NCI-H2196 treated with DMSO at 0.1 percent for 48 hours (cell line): Measurements from ENCODE around the gene PELI1.
"Not testable (repeated sequence)": the region's sequence is repeated elsewhere in the genome, so short reads cannot be mapped to it uniquely, and the experiment has no call there.

ENCODE experiments used
- DNase-seq: peaks from one replicate; lab custom pipeline; 2025; ENCODE audit not compliant: unreplicated experiment; lab: John Stamatoyannopoulos, UW

Gene PELI1

DNA sequence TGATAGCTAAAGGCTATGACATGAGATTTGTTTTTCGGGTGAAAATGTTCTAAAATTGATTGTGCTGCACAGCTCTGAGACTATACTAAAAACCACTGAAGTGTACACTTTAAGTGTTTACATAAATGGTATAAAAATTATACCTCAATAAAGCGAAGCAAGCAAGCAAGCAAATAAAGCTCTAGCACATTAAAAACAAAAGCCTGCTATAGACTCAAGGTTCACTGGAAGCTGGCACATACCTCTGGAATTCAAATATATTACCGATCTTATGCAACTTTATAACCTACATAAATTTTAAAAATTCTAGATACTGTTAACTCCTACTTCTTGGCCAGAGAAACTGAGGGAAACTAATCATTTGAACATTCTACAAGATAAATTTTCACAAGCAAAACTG is 20.1 kb downstream of the PELI1 start:
- no peak for DNase-seq

DNA sequence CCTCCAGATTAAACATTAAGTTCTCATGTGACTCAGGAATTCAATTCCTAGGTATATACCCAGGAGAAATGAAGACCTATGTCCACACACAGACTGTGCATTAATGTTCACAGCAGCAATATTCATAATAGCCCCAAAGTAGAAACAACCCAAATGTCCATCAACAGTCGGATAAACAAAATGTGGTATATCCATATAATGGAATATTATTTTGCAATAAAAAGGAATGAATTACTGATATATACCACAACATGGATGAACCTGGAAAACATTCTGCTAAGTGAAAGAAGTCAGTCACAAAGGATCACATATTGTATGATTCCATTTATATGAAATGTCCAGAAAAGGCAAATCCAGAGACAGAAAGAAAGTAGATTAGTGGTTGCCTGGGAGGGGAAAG is 20.5 kb downstream of the PELI1 start:
- no peak for DNase-seq

DNA sequence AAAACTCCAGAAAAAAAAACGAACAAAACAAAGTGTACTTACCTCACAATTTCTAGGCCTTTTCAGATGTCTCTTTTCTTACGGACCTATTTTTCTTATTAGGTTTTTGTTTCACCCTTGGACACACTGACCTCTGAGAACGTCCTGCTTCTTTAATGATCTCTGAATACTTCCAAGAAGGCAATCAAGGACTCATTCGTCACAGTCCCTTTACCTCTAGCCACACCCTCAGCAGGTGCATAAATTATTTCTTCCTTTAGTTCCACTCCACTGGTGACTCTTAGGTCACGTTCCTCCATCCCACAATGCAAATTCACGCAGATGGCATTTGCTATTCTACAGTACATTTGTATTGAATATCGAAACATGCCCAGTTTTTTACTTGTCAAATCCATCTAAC is 21.9 kb downstream of the PELI1 start:
- no peak for DNase-seq

DNA sequence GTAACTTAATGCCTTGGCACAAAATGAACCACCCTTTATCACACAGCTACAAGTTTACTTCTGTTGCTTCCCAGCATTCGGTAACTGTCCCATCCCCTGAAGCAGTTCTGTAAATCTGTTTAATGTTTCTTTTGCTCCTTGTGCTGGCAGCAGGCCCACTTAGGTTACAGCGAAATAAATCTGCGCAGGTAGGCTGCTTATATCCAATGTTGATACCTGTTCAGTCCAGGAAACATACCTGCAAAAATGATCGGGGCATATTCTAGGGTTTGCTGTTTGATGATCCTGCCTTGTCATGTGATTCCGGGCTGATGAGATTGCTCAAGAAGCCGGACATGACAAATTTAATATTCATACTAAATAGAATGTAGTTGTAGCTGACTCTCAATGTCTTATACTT is 23.3 kb downstream of the PELI1 start:
- DNase-seq: no peak

DNA sequence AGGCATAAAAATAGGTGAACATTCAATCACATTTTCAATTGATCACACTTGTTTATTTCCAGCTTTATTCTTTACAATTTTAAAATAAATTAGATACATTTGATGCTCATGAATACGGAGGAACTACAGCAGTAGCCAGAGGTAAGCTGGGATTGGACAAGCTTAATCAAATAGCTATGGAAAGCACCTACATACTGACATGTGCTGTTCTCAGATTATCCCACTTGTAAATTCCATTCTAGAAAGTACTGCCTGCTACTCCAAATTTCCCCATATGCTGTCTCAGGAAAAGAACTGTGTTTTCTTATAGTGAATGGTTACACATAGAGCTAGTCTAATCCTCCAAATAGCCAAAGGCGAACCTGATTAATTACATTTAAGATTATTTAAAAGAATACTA is 24.2 kb downstream of the PELI1 start:
- DNase-seq: no peak

DNA sequence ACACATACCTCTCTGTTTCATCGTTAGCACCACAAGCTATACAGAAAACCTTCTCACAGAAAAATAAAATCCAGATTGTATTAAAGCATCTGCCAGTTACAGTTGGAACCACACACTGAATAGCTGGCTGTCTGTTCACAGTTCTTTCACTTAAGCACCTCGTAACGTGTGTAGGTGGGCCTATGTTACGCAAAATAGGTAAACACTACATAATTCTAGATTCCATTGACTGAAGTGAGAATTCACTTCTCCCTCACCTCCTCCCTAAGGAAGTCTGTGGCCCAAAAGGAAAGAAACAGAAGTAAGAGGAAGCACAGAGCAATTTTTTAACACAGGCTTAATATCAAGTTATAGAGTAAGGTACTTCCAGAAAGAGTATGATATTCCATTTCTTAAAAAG is 24.9 kb downstream of the PELI1 start:
- no peak for DNase-seq

DNA sequence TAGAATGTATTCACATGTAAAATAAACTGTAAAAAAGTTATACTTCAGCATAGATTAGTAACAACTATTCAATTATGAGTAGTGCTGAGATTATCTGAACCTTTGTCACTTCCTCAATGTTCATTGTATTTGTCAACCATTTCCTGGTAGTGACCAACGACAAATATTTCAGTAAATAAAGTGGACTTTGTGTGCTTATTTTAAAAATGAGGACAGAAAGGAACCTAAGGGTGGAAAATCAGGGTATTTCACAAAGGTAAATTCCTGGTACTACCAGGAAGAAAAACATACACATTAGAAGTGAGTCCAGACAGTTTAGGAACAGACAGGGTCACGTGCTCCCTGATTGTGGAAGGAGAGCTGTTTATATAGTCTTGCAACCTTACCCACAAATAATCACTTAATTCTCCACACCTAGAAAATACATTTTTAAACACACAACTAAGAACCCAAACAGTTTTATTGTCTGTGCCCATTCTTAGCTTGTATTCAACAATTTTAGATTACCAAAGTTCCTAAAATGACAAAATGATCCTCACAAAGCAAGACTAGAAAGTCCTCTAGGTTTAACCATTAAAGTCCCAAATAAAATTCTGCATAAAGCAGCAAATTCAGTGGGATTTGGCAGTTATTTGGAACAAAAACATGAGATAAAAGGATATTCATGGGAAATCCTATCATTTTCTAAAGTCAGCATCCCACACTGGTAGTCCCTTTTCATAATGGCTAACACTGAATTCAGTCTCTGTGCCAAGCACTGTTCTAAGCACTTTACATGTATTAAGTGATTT is 28.2 kb downstream of the PELI1 start:
- DNase-seq: no peak

DNA sequence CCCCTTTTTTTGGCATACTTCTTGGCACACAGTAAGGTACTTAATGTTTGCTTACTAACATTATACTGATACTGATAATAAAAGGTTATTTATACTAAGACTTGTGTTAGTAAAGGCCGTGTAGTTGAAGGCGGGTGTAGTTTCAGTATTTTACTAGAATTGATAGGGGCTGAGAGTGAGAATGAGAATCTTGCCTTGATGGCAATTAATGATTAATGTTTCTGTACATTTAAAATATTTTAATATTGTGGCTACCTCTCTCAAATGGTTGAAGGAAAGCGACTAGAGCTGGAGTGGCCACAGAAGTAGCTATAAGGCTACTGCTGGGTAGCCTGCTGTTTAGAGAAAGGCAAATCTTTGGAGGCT is 29.3 kb downstream of the PELI1 start:
- no peak for DNase-seq

DNA sequence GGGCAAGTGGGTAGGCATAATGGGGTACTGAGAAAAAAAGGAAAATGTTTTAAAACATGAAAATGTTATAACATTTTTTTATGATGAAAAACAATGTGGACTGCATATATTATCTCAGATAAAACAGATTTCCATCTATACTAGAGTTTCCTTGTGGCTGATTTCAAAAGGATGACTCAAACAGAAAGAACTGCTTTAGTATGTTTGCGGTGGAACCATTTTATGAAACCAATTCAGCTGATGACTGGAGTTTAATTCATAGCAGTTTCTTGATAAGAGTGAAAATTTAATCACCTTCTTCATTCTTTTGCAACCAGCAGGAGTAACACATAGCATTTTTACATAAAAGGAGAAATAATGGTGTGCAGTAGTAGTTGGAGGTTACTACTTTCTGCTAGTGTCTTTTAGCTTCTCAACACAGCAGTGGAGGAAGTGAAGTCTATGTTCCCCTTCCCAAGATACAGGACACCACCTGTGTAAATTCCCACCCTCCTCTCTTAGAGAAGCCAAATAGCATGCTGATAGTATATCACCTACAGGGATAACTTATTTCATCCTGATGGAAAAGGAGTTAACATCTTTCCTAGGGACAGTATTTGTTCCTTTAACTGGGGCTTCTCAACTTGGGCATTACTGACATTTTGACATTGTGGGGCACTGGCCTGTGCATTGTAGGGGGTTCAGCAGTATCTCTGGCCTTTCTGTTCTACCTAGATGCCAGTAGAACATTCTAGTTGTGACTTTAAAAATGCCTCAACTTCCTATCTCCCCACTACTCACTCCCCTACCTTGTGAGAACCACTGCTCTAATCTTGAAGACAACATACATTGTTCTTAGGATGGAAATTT is 29.9 kb downstream of the PELI1 start:
- no peak for DNase-seq

DNA sequence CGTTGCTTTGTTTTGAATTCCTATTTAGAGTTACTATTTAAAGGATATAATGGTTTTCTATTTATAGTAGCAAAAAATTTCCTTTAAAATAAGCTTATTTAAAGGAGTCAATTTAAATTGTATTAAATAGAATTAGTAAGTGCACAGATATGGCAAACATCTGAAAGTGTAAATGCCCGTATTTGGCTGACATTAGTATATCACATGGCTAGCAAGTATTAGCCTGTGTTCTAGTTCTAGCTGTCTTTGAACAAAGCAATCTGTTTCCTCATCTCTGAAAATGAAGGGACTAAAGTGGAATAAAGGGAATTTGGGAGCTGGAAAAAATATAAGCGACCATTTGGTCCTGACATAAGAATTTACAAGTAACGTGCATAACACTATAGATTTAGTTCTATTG is 32.2 kb downstream of the PELI1 start:
- no peak for DNase-seq

DNA sequence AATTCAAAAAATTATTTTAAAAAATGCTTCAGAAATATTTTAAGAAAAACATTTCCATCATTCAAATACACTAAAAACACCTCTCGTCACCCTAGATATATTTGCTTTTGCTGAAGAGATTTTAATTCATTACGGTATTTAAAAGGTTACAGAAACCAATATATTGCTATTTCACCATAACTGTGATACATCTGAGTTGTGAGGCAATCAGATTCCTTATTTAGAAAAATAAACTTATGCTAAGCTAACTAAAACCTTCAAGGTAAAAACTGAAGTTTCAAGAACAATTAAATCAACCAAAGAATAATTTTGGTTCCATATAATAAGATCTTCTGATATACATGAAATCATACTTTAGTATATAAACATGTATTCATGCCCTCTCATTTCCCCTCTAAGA is 32.8 kb downstream of the PELI1 start:
- DNase-seq: no peak

DNA sequence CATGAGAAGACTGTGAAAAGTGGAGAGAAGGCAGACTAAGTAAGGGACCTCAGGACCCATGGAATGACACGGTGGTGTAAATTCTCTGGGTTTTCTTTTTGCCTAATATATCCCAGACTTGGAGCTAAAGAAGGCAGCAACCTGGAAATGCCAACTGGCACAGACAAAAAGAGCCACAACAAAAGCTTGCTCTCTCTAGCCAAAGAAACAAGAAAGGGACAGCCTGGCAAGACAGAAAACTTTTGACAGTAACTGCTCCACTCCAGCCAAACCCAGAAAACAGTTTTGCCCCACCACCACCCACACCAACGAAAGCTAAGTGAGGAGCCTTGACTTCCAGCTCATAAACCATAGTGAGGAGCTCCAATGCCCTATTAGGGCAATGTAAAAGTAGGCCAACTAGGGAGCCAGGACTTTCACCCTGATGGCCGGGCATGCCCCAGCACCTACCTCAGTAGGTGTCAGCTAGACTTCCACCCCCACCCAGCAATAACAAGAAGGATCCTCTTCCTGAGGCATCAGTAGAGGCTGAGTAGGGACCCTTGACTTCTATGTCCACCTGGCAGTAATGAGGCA is 35.5 kb downstream of the PELI1 start:
- no peak for DNase-seq

DNA sequence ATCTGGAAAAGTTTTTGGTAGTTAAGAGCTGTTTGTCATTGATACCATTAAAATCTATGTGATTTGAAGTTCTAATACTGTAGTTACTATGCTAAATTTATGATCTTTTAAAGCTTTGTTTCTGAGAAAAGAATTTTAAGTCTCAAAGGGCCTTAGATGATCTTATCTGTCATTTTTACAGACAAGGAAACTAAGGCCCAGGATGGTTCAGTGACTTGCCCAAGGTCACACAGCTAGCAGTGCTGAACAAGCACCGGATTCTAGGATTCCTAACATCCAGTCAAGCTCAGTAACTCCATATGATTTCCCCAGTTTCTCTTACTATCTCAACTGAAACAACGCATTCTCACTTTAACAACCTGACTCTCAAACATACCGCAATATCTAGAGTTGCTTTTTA is 37.7 kb downstream of the PELI1 start:
- no peak for DNase-seq

DNA sequence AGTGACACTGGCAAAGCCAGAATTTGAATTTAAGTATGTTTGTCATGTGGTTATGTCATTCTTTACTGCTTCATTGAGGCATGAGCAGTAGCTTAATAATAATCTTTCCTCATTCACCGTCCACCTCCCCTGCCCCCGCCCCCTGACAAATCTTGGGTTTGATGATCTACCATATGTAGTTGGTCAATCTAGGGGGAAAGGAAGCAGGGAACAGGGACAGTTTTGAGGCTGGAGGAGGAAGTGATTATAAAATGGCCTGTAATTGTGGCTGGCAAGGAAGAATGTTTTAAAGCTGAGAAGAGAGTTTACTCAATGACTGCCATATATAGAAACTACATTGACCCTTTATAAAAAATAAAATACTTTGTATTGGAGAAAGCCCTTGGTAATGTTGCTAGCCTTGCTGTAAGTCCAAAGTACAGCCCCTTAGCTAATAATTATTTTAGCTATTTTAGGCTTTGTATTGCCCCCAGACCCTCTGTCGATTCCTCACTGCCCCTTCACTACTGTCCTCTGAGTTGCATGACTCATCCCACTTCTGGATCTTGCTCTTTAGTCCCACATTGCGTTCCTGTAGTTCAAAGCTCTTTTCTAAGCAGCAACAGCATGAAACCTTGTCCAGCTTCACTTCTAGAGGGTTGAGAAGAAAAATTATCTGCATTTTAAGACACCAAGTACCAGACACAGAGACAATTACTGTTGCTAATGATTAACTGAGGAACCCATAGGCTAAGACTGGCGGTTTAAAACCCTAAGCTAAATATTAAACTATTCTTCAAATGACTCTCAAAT is 38.4 kb downstream of the PELI1 start:
- no peak for DNase-seq

DNA sequence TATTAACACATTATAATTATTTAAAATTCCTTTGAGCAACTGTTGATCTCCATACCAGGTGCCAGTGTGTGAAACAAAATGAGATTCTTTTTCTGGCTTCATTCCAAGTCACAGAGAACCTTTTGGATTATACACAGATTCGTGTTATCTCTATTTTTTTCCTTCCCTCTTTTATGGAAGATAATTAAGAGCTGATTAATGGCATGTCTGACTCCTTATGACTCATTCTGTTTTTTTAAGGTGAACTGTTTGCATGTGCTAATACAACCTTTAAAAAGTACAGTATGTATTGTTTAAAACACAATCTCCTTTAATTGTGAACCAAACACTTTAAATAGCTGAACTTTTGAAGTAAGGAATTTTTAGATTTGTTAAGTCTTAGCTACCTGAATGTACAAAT is 39.3 kb downstream of the PELI1 start:
- DNase-seq: no peak

DNA sequence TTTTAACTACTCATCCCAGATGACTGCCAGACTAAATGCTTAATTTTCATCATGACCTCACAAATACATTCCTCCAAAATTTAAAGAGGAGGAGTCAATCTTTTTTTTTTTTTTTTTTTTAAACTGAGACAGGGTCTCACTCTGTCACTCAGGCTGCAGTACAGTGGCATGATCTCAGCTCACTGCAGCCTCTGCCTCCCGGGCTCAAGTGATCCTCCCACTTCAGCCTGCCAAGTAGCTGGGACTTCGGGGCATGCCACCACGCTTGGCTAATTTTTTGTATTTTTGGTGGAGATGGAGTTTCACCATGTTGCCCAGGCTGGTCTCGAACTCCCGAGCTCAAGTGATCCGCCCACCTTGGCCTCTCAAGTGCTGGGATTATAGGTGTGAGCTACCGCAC is 41.5 kb downstream of the PELI1 start:
- not testable (repeated sequence) for DNase-seq

DNA sequence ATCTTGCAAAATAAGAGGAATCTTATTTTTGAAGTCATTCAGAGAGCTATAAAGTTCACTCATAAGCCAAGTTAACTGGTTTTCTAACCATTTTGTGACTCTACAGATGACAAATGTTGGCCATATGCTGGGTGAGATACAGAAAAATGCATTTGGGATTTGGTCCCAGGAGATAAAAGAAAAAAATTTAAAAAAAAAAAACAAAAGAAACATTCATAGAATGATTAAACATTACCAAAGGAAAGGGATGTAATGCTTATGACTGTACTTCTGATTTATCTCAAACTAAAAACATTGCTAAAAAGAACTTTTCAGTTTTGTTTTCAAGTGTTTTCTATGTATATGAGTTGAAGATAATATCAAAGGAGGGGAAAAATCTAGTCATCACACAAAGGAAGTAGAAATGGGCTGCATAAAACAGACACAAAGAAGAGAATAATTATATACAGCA is 43.1 kb downstream of the PELI1 start:
- no peak for DNase-seq

DNA sequence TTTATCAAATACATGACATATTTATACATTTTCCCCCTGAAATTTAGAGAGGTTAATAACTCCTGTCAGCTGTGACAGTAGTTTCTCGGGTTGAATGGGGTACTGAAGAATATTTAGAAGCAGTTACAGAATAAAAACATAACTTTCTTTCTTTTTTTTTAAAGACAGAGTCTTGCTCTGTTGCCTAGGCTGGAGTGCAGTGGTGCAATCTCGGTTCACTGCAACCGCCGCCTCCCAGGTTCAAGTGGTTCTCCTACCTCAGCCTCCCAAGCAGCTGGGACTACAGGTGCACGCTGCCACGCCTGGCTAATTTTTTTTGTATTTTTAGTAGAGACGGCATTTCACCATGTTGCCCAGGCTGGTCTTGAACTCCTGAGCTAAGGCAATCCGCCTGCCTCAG is 43.6 kb downstream of the PELI1 start:
- DNase-seq: not testable (repeated sequence)

DNA sequence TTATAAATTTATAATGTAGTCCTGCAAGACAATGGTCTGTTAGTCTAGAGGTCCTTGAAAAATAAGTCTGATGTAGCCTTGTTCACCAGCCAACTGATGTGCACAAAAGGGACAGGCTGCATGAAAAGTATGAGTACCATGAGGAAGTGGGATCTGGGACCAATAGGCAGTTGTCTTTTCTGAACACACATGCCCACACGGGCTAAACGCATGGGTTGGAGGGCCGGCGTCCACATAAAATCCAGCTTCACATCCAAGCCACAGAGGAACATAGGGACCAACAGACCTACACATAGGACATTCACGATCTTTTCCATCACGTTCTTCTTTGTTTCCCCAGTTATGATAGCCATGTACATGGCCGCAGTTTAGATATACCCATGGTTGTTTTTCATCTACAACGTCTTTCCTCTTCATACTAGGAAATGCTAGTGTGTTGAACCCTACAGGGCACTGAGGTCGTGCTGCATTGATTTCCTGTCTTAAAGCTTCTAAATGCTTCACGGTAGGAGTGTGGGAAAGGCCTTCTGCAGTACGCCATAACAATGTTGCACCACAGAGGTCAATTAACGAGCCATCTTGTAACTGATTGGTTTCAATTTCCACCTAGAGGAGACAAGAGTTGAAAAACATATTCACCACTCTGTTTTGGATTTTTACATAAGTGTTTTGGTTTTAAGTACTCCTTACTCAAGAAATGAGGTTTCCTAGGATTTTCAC is 49.4 kb downstream of the PELI1 start:
- DNase-seq: no peak

DNA sequence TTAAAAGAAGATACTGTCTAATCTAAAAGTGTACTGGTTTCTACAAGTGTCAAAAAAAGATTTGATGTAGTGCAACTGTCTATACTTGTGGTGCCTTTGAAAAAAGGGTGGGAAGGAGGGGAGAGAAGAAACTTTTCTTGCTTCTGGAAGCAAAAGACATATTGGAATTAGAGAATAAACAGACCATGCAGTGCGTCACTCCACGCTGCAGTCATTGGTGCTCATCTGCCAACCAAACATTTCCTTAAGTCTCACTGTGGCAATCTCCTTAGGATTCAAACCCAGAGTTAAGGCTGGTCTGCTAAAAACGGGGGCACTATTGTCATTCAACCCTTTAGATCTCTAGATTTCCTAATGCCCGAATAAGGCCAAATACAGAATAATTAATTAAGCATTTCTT is 50.9 kb downstream of the PELI1 start:
- no peak for DNase-seq

DNA sequence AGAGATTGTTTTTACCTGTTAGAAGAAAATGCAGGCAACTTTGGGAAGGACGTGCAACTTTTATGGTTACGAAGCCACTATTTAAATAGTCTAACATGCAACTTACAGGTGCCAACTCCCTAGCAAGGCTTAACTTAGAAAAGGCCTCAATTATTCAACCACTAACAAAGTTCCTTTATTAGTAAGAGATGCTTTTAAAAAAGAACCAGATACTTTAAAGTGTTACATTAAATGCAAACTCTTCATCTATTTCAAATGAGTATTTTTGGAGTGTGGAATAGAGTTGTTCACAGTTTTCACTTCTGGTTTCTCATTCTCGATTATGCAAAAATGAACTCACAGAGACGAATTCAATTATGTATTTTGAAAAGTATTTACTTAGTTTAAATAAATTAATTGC is 51.7 kb downstream of the PELI1 start:
- DNase-seq: no peak
